Measurements from ENCODE around the gene GUCA2A. TPM values are rescaled to one million over a fixed set of nuclear protein-coding genes. Genes with fewer than 3 reads are reported as not detected.

GUCA2A gene
- total RNA-seq, 1 donor from 2014 or later: not detected

DNA sequence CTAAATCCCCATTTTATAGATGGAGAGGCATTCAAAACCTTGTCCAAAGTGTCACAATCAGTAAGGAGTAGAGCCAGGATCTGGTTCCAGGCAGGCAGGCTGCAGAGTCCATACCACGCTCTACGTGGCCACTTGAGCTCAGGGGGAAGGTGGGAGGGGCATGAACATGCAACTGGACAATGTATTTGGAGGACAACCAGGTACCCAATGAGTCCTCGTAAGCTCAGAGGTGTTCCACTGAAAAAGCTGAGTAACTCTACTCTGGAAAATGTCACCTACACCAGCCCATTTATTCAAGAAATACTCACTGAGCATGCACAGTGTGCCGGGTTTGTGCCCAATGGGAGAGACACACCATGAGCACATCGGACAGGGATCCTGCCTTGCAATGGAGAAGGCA is 22.6 kb downstream of the GUCA2A start:
- no peak overlapping the region for H3K4me3 ChIP-seq
- no peaks in the 10 kb centered on the region for H3K36me3 ChIP-seq
- intact Hi-C loops (cut with micrococcal nuclease): no loop called here
- TF ChIP-seq, protein P1, sequence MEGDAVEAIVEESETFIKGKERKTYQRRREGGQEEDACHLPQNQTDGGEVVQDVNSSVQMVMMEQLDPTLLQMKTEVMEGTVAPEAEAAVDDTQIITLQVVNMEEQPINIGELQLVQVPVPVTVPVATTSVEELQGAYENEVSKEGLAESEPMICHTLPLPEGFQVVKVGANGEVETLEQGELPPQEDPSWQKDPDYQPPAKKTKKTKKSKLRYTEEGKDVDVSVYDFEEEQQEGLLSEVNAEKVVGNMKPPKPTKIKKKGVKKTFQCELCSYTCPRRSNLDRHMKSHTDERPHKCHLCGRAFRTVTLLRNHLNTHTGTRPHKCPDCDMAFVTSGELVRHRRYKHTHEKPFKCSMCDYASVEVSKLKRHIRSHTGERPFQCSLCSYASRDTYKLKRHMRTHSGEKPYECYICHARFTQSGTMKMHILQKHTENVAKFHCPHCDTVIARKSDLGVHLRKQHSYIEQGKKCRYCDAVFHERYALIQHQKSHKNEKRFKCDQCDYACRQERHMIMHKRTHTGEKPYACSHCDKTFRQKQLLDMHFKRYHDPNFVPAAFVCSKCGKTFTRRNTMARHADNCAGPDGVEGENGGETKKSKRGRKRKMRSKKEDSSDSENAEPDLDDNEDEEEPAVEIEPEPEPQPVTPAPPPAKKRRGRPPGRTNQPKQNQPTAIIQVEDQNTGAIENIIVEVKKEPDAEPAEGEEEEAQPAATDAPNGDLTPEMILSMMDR (IDR thresholded peaks at IDR 0.05; ENCODE audit: borderline replicate concordance): no peak
- H3K27ac ChIP-seq (replicated peaks): no peak overlapping the region
- no peaks in the 10 kb centered on the region for H3K4me1 ChIP-seq
- peaks cover 81% of the 10 kb centered on the region for H3K27me3 ChIP-seq (ENCODE audit: low read depth)
- H3K9me3 ChIP-seq (replicated peaks): no peaks in the 10 kb centered on the region
- DNase-seq: no peak

DNA sequence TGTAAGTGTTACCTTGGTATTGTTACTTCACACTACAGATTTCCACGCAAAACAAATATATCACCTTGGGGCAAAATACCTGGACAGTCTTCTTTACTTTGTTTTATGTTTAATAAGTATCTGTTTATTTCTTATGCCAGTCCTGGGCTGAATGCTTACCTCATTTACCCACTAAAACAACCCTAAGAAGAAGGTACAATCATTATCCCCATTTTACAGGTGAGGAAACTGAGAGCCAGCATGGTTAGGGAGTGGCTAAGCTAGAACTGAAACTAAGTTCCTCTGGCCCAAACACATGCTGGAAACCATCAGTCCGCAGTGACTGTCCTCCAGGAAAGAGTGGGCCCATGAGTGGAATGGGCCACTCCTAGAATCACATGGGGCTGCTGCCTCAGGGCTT is 24.4 kb downstream of the GUCA2A start:
- intact Hi-C loops (cut with micrococcal nuclease): no loop called here

DNA sequence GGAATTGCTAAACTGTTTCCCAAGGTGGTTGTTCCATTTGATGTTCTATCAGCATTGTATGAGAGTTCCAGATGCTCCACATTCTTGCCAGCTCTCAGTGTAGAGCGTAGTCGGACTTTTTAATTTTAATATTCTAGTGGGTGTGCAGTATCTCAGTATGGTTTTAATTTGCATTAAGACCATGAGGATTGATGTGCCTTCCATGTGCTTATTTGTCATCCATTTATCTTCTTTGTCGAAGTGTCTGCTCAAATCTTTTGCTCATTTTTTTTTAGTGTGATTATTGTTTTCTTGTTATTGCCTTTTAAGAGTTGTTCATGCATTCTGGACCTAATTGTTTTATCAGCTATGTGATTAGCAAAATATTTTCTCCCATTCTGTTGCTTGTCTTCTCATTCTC is 25.1 kb downstream of the GUCA2A start:
- H3K36me3 ChIP-seq: no peaks in the 10 kb centered on the region
- no peak overlapping the region for H3K4me3 ChIP-seq
- TF ChIP-seq, protein P1 (IDR thresholded peaks at IDR 0.05; ENCODE audit: borderline replicate concordance): no peak
- H3K4me1 ChIP-seq: no peaks in the 10 kb centered on the region
- peaks cover 71% of the 10 kb centered on the region for H3K27me3 ChIP-seq (ENCODE audit: low read depth)
- DNase-seq: no peak
- H3K27ac ChIP-seq (replicated peaks): no peak overlapping the region
- H3K9me3 ChIP-seq (replicated peaks): no peaks in the 10 kb centered on the region
- intact Hi-C loops (cut with micrococcal nuclease): no loop called here

More for the DNA sequence above, 24.4 kb downstream of the GUCA2A start:
- DNase-seq: no peak
- Histone ChIP-seq H3K4me3 (no peak overlapping the region), H3K27me3 (ENCODE audit: low read depth) (peaks cover 73% of the 10 kb centered on the region), H3K27ac (replicated peaks) (no peak overlapping the region), H3K4me1 (no peaks in the 10 kb centered on the region), H3K9me3 (replicated peaks) (no peaks in the 10 kb centered on the region), H3K36me3 (no peaks in the 10 kb centered on the region)
- TF ChIP-seq, protein P1 (IDR thresholded peaks at IDR 0.05; ENCODE audit: borderline replicate concordance): no peak

DNA sequence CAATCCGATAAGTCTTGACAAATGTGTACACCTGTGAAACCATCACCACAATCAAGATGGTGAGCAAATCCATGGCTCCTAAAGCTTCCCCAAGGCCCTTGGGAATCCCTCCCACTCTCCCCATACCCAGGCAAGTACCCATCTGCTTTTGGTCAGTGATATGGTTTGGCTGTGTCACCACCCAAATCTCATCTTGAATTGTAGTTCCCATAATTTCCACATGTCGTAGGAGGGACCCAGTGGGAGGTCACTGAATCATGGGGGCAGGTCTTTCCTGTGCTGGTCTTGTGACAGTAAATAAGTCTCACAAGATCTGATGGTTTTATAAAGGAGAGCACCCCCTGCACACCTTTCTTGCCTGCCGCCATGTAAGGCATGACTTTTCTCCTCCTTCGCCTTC is 26.0 kb downstream of the GUCA2A start:
- no peak overlapping the region for H3K27ac ChIP-seq (replicated peaks)
- peaks cover 62% of the 10 kb centered on the region for H3K27me3 ChIP-seq (ENCODE audit: low read depth)
- TF ChIP-seq, protein P1 (IDR thresholded peaks at IDR 0.05; ENCODE audit: borderline replicate concordance): no peak

DNA sequence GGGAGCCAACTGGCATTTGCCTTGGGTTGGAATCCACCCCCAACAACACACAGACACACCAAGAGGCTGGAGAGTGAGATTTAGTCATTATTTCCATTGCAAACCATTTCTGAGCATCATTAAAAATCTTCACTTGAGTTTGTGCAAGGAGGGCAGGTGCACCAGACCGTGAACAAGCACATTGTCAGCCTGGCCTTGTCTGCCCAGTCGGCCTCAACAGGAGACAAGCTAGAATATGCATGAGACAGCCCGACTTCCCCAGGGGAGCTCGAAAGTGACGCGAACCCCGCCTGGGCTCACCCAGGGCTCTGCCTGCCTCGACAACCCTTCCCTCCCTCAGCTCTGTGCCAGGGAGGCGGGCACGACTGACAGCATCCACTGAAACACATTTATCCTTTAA is 26.8 kb downstream of the GUCA2A start:
- DNase-seq: no peak
- Histone ChIP-seq H3K36me3 (no peaks in the 10 kb centered on the region), H3K27ac (replicated peaks) (no peak overlapping the region), H3K4me1 (no peaks in the 10 kb centered on the region), H3K9me3 (replicated peaks) (no peaks in the 10 kb centered on the region), H3K4me3 (no peak overlapping the region), H3K27me3 (ENCODE audit: low read depth) (peaks cover 55% of the 10 kb centered on the region)
- TF ChIP-seq, protein P1 (IDR thresholded peaks at IDR 0.05; ENCODE audit: borderline replicate concordance): no peak
- intact Hi-C loops (cut with micrococcal nuclease): no loop called here

More for the DNA sequence above, 26.0 kb downstream of the GUCA2A start:
- intact Hi-C loops (cut with micrococcal nuclease): no loop called here
- no peak overlapping the region for H3K4me3 ChIP-seq
- no peak for DNase-seq
- H3K9me3 ChIP-seq (replicated peaks): no peaks in the 10 kb centered on the region
- H3K36me3 ChIP-seq: no peaks in the 10 kb centered on the region
- H3K4me1 ChIP-seq: no peaks in the 10 kb centered on the region

DNA sequence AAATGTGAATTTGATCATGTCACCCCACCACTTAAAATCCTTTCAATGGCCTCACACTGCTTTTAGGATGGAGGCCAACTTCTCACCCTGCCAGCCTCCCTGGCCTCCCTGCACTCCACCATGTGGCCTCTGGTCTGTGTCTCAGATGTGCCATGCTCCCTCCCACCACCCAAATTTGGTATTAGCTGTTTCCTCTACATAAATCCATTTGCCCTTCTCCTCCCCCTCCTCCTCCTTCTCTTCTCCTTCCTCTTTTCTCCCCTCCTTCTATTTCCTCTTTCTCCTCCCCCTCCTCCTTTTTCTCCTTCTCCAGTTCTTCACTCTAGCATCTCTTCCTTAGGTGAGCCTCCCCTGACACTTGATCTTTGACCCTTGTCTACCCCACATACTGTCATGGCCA is 28.1 kb downstream of the GUCA2A start:
- H3K4me1 ChIP-seq: no peaks in the 10 kb centered on the region
- TF ChIP-seq, protein P1 (IDR thresholded peaks at IDR 0.05; ENCODE audit: borderline replicate concordance): no peak
- peaks cover 42% of the 10 kb centered on the region for H3K27me3 ChIP-seq (ENCODE audit: low read depth)
- DNase-seq: no peak
- no peaks in the 10 kb centered on the region for H3K36me3 ChIP-seq
- no peak overlapping the region for H3K4me3 ChIP-seq
- H3K9me3 ChIP-seq (replicated peaks): no peaks in the 10 kb centered on the region
- H3K27ac ChIP-seq (replicated peaks): no peak overlapping the region
- intact Hi-C loops (cut with micrococcal nuclease): no loop called here
